Fibroblast of lung (primary cell): ENCODE data around the gene COLEC11. TPM values are rescaled to one million over a fixed set of nuclear protein-coding genes. Genes with fewer than 3 reads are reported as not detected.

Source experiments
- DNase-seq, 2 donors: peaks; one replicate each; pipeline versions ENCODE4 v3.0.0 to v3.0.0-alpha.2; 2010; ENCODE audit warnings: low read depth in 2 of 2
- H2AFZ ChIP-seq: 2 replicates; pipeline ENCODE4 v1.5.1; 2012; ENCODE audit warnings: low read length, control low read depth, inconsistent platforms
- H3K27ac ChIP-seq: 2 replicates; pipeline ENCODE4 v1.5.1; 2011; ENCODE audit warnings: low read length, control low read depth; ENCODE audit not compliant: insufficient read depth
- H3K27me3 ChIP-seq: 2 replicates; pipeline ENCODE4 v1.5.1; 2011; ENCODE audit warnings: mild to moderate bottlenecking, low read length; ENCODE audit not compliant: control insufficient read depth, insufficient read depth
- H3K36me3 ChIP-seq: 2 replicates; pipeline ENCODE4 v1.5.1; 2011; ENCODE audit warnings: low read length; ENCODE audit not compliant: control insufficient read depth, insufficient read depth
- H3K4me1 ChIP-seq: 2 replicates; pipeline ENCODE4 v1.5.1; 2011; ENCODE audit warnings: low read length; ENCODE audit not compliant: control insufficient read depth, insufficient read depth; ENCODE audit errors: extremely low read depth
- H3K4me2 ChIP-seq: 2 replicates; pipeline ENCODE4 v1.5.1; 2011; ENCODE audit warnings: low read length, control low read depth; ENCODE audit not compliant: insufficient read depth; ENCODE audit errors: extremely low read depth
- H3K4me3 ChIP-seq, 4 experiments: fragments of 200-600 bp in 1 of 4; sonication (generic) in 1 of 4; replicated peaks in 1 of 4; 2 replicates each; pipeline ENCODE4 v1.5.1; 2011 to 2016; ENCODE audit warnings: low read length in 4 of 4, low read depth in 3 of 4, mild to moderate bottlenecking in 3 of 4, control low read depth in 2 of 4, inconsistent platforms in 1 of 4, mixed read lengths in 1 of 4; ENCODE audit not compliant: insufficient read depth in 1 of 4; ENCODE audit errors: control extremely low read depth in 1 of 4
- H3K79me2 ChIP-seq: 2 replicates; pipeline ENCODE4 v1.5.1; 2012; ENCODE audit warnings: mild to moderate bottlenecking, low read length, inconsistent platforms; ENCODE audit not compliant: control insufficient read depth, insufficient read depth
- H3K9ac ChIP-seq: 2 replicates; pipeline ENCODE4 v1.5.1; 2011; ENCODE audit warnings: mild to moderate bottlenecking, low read length, control low read depth; ENCODE audit not compliant: insufficient read depth
- H3K9me3 ChIP-seq: 2 replicates; pipeline ENCODE4 v1.5.1; 2012; ENCODE audit warnings: low read depth, low read length; ENCODE audit not compliant: control insufficient read depth, insufficient read depth
- H4K20me1 ChIP-seq: 2 replicates; pipeline ENCODE4 v1.5.1; 2011; ENCODE audit warnings: low read length; ENCODE audit not compliant: control insufficient read depth, insufficient read depth; ENCODE audit errors: extremely low read depth
- EZH2 ChIP-seq: IDR thresholded peaks from 2 replicates; pipeline ENCODE4 v1.5.1; 2012; ENCODE audit warnings: low read length, control low read depth, mild to moderate bottlenecking; ENCODE audit errors: missing control alignments
- polyA plus RNA-seq, 2 donors: library from polyadenylated mRNA; depleted of rRNA in 1 of 2; stranded (reverse) in 1 of 2; unstranded in 1 of 2; fragments of >200 nt; gene quantifications; 2 replicates each; pipeline ENCODE4 v1.2.1, GENCODE V29; 2011 to 2012; ENCODE audit warnings: missing spikeins in 1 of 2
- total RNA-seq: library from RNA; depleted of rRNA; stranded (reverse); fragments of >200 nt; gene quantifications from 2 replicates; pipeline ENCODE4 v1.2.1, GENCODE V29; 2014
- TF ChIP-seq, protein P1 (sequence below), 2 donors: IDR thresholded peaks in 1 of 2; conservative IDR thresholded peaks in 1 of 2; 1 replicate in 1 of 2; 2 replicates in 1 of 2; pipeline ENCODE4 v1.5.1; 2011 to 2012; ENCODE audit warnings: low read length in 2 of 2, control low read depth in 1 of 2, inconsistent platforms in 1 of 2, low read depth in 1 of 2, mild to moderate bottlenecking in 1 of 2

COLEC11 gene
- total and polyA plus RNA-seq, 2 donors (not counting 1 experiment from before 2014, with no cell fraction given), result 0.30 to 0.83 TPM

DNA sequence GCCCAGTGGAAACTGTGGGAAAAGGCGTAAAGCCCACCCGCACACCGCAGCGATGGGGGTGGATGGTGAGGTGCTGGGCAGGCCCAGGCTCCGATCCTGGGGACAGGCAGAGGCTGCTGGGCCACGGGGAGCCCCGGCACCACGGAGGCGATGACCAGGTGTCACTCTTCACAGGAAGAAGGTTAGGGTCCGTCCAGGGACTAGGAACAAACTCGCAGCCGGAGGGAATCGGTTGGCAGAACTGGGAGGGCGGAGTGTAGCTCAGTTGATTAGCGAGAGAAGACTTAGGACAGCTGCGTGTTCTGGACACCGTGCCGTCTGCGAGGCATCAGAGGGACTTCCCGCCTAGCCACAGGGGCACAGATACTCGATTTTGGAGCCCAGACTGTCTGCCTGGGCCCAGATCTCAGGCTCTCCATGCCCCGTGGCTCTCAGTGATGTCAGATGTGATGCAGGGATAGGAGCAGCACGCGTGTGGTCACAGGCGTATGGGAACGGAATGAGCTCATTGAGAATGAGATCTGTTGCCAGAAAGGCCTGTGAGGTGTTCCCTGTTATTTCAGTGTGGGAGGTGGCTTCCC is 47.0 kb downstream of the COLEC11 start:
- Histone ChIP-seq H3K79me2 (no peaks in the 10 kb centered on the region), H3K36me3 (no peaks in the 10 kb centered on the region), H3K27ac (no peak overlapping the region), H3K9me3 (no peaks in the 10 kb centered on the region), H2AFZ (no peak overlapping the region), H3K4me1 (no peaks in the 10 kb centered on the region), H3K4me3 (no peak overlapping the region), H3K4me2 (no peak overlapping the region), H3K9ac (no peak overlapping the region), H3K27me3 (no peaks in the 10 kb centered on the region), H4K20me1 (no peaks in the 10 kb centered on the region)
- no peak for TF ChIP-seq EZH2
- TF ChIP-seq, protein P1, sequence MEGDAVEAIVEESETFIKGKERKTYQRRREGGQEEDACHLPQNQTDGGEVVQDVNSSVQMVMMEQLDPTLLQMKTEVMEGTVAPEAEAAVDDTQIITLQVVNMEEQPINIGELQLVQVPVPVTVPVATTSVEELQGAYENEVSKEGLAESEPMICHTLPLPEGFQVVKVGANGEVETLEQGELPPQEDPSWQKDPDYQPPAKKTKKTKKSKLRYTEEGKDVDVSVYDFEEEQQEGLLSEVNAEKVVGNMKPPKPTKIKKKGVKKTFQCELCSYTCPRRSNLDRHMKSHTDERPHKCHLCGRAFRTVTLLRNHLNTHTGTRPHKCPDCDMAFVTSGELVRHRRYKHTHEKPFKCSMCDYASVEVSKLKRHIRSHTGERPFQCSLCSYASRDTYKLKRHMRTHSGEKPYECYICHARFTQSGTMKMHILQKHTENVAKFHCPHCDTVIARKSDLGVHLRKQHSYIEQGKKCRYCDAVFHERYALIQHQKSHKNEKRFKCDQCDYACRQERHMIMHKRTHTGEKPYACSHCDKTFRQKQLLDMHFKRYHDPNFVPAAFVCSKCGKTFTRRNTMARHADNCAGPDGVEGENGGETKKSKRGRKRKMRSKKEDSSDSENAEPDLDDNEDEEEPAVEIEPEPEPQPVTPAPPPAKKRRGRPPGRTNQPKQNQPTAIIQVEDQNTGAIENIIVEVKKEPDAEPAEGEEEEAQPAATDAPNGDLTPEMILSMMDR (conservative IDR thresholded peaks at IDR 0.05 in 1 of 2, IDR thresholded peaks at IDR 0.05 in 1 of 2; ENCODE audit: low read depth in 1 of 2, low read length in 2 of 2), result no peak
- DNase-seq, result no peak

DNA sequence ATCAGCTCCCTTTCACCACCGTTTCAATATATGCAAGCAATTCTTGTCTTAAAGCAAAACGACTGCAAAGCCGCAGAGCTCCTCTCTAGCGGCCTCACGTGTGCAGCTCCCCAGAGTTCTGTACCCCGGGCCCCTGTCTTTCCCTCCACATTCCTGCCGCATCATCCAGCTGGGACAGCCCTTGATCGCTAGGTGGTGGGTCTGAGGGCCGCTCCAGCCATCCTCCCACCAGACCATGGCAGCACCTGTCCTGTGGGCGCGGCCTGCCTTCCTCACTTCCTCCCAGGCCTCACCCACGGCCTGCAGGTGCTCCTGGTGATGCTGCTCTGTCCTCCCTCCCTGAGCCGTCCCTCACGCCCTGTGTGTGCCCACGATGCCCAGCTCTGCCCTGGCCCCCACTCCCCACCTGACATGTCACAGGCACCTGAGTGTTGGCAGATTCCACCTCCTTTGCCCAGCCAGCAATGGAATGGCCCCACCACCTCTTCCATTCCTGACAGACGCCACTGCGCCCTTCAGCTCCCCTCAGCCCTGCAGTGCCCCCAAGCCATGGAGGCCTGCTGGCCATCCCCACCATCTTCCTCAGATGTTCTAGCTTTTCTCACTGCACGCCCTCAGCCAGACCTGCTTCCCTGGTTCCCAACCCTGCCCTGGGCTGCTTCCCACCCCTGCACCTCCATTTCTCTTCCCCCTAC is 47.8 kb downstream of the COLEC11 start:
- TF ChIP-seq EZH2, result no peak
- TF ChIP-seq, protein P1 (conservative IDR thresholded peaks at IDR 0.05 in 1 of 2, IDR thresholded peaks at IDR 0.05 in 1 of 2; ENCODE audit: low read depth in 1 of 2, low read length in 2 of 2), result no peak
- H3K4me3 ChIP-seq, result no peak overlapping the region
- DNase-seq, result no peak
- H2AFZ ChIP-seq, result no peak overlapping the region
- no peaks in the 10 kb centered on the region for H3K27me3 ChIP-seq
- H3K9ac ChIP-seq, result no peak overlapping the region
- no peaks in the 10 kb centered on the region for H3K36me3 ChIP-seq
- no peaks in the 10 kb centered on the region for H3K79me2 ChIP-seq
- no peak overlapping the region for H3K4me2 ChIP-seq
- H3K9me3 ChIP-seq, result no peaks in the 10 kb centered on the region
- H3K4me1 ChIP-seq, result no peaks in the 10 kb centered on the region
- no peaks in the 10 kb centered on the region for H4K20me1 ChIP-seq
- H3K27ac ChIP-seq, result no peak overlapping the region

DNA sequence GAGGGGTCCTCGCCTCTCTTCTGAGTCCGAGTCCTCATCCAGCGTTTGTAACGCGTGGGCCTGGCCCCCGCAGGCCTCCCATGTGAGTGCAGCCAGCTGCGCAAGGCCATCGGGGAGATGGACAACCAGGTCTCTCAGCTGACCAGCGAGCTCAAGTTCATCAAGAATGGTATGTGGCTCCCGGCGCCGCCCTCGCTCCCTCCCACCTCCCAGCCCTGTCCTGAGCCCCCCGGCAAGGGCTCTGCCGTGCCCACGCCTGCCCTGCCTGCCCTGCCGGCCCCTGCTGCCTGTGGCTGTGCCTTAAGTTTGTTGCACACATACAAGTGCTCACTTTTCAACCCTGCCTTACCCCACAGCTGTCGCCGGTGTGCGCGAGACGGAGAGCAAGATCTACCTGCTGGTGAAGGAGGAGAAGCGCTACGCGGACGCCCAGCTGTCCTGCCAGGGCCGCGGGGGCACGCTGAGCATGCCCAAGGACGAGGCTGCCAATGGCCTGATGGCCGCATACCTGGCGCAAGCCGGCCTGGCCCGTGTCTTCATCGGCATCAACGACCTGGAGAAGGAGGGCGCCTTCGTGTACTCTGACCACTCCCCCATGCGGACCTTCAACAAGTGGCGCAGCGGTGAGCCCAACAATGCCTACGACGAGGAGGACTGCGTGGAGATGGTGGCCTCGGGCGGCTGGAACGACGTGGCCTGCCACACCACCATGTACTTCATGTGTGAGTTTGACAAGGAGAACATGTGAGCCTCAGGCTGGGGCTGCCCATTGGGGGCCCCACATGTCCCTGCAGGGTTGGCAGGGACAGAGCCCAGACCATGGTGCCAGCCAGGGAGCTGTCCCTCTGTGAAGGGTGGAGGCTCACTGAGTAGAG is 48.7 kb downstream of the COLEC11 start:
- no peaks in the 10 kb centered on the region for H3K9me3 ChIP-seq
- no peak overlapping the region for H3K27ac ChIP-seq
- H3K4me2 ChIP-seq, result no peak overlapping the region
- H3K27me3 ChIP-seq, result no peaks in the 10 kb centered on the region
- no peak overlapping the region for H3K9ac ChIP-seq
- no peaks in the 10 kb centered on the region for H3K36me3 ChIP-seq
- no peak overlapping the region for H2AFZ ChIP-seq
- TF ChIP-seq EZH2, result no peak
- TF ChIP-seq, protein P1 (conservative IDR thresholded peaks at IDR 0.05 in 1 of 2, IDR thresholded peaks at IDR 0.05 in 1 of 2; ENCODE audit: low read depth in 1 of 2, low read length in 2 of 2), result no peak
- DNase-seq, result no peak
- no peak overlapping the region for H3K4me3 ChIP-seq
- no peaks in the 10 kb centered on the region for H3K4me1 ChIP-seq
- H4K20me1 ChIP-seq, result no peaks in the 10 kb centered on the region
- H3K79me2 ChIP-seq, result no peaks in the 10 kb centered on the region
